PFSK-1 (cell line): ENCODE measurements around the gene CBX3.

ENCODE experiments used
- FOXP2 ChIP-seq: optimal IDR thresholded peaks from 2 replicates; pipeline ENCODE3; 2011; ENCODE audit warnings: borderline replicate concordance, control low read depth, inconsistent platforms; ENCODE audit not compliant: insufficient read depth; ENCODE audit errors: extremely low read length, extremely low read depth
- POLR2AphosphoS5 ChIP-seq: IDR thresholded peaks from 2 replicates; pipeline ENCODE4 v1.6.1; 2012; ENCODE audit warnings: low read depth, mild to moderate bottlenecking, control low read depth, low read length, moderate library complexity
- REST ChIP-seq, 2 experiments: IDR thresholded peaks; 2 replicates each; pipeline versions ENCODE4 v1.6.1 to v1.8.0; 2011 to 2012; ENCODE audit warnings: low read depth in 2 of 2, low read length in 2 of 2, control low read depth in 1 of 2, inconsistent platforms in 1 of 2, mild to moderate bottlenecking in 1 of 2, moderate library complexity in 1 of 2; ENCODE audit not compliant: insufficient read depth in 1 of 2
- SIN3A ChIP-seq: IDR thresholded peaks from 2 replicates; pipeline ENCODE4 v1.6.1; 2012; ENCODE audit warnings: mild to moderate bottlenecking, low read length, moderate library complexity, borderline replicate concordance; ENCODE audit not compliant: insufficient read depth
- TAF1 ChIP-seq: IDR thresholded peaks from 2 replicates; pipeline ENCODE4 v1.6.1; 2012; ENCODE audit warnings: low read length, control low read depth, borderline replicate concordance; ENCODE audit not compliant: insufficient read depth

CBX3 gene

GRCh38 chr7:26227987-26228386 lies 26.4 kb downstream of the CBX3 start:
- no peak for TF ChIP-seq POLR2AphosphoS5
- no peak for TF ChIP-seq FOXP2
- no peak for TF ChIP-seq REST (IDR thresholded peaks at IDR 0.05; ENCODE audit: insufficient read depth in 1 of 2, low read depth in 2 of 2, low read length in 2 of 2)
- TF ChIP-seq TAF1 = no peak
- TF ChIP-seq SIN3A = no peak

GRCh38 chr7:26233902-26234511 lies 32.5 kb downstream of the CBX3 start:
- TF ChIP-seq POLR2AphosphoS5 (no peak), FOXP2 (no peak), SIN3A (no peak), TAF1 (no peak), REST (IDR thresholded peaks at IDR 0.05; ENCODE audit: insufficient read depth in 1 of 2, low read depth in 2 of 2, low read length in 2 of 2) (no peak)

GRCh38 chr7:26237035-26237807 lies 35.7 kb downstream of the CBX3 start:
- no peak for TF ChIP-seq TAF1
- TF ChIP-seq REST (IDR thresholded peaks at IDR 0.05; ENCODE audit: insufficient read depth in 1 of 2, low read depth in 2 of 2, low read length in 2 of 2) = no peak
- no peak for TF ChIP-seq FOXP2
- TF ChIP-seq SIN3A = no peak
- no peak for TF ChIP-seq POLR2AphosphoS5

- TF ChIP-seq POLR2AphosphoS5 (no peak), REST (IDR thresholded peaks at IDR 0.05; ENCODE audit: insufficient read depth in 1 of 2, low read depth in 2 of 2, low read length in 2 of 2) (no peak), TAF1 (no peak), FOXP2 (no peak)
Observed at GRCh38 chr7:26238032-26238431, 36.5 kb downstream of the CBX3 start.
